Aorta (tissue), 5 donors: ENCODE measurements around the gene LMO4. TPM values are rescaled to one million over a fixed set of nuclear protein-coding genes. Genes with fewer than 3 reads are reported as not detected.

Experiments
- ATAC-seq: fragments of 200-7000 bp; cut with Tn5 transposase; one replicate; pipeline ENCODE4 v1.9.1; 2022; ENCODE audit warnings: moderate library complexity; ENCODE audit not compliant: low FRiP score
- DNase-seq, 2 donors: peaks; one replicate each; pipeline ENCODE4 v3.0.0-alpha.2; 2020
- H3K27ac ChIP-seq, 2 donors: one replicate each; pipeline ENCODE4 v1.5.1; 2013; ENCODE audit warnings: low read length in 2 of 2, mild to moderate bottlenecking in 2 of 2, moderate library complexity in 2 of 2, control low read depth in 1 of 2, inconsistent platforms in 1 of 2, low read depth in 1 of 2
- H3K27me3 ChIP-seq, 2 donors: one replicate each; pipeline ENCODE4 v1.6.1; 2013; ENCODE audit warnings: control low read depth in 1 of 2, low read length in 1 of 2, mild to moderate bottlenecking in 1 of 2, moderate library complexity in 1 of 2; ENCODE audit not compliant: insufficient read depth in 2 of 2, control insufficient read depth in 1 of 2
- H3K36me3 ChIP-seq, 2 donors: one replicate each; pipeline ENCODE4 v1.6.1; 2013; ENCODE audit warnings: control low read depth in 1 of 2, low read length in 1 of 2, mild to moderate bottlenecking in 1 of 2; ENCODE audit not compliant: insufficient read depth in 2 of 2, control insufficient read depth in 1 of 2
- H3K4me1 ChIP-seq, 2 donors: one replicate each; pipeline ENCODE4 v1.6.1; 2013; ENCODE audit warnings: low read length in 2 of 2, control low read depth in 1 of 2, mild to moderate bottlenecking in 1 of 2, moderate library complexity in 1 of 2; ENCODE audit not compliant: insufficient read depth in 2 of 2, control insufficient read depth in 1 of 2
- H3K4me3 ChIP-seq, 2 donors: one replicate each; pipeline ENCODE4 v1.5.1; 2013; ENCODE audit warnings: low read length in 2 of 2, control low read depth in 1 of 2, mild to moderate bottlenecking in 1 of 2
- H3K9me3 ChIP-seq: one replicate; pipeline ENCODE4 v1.6.1; 2013; ENCODE audit warnings: mild to moderate bottlenecking, low read length; ENCODE audit not compliant: control insufficient read depth
- WGBS, 2 donors: extraction: QIAGEN DNeasy Blood & Tissue Kit; methylation state at CpG; one replicate each; pipeline ENCODE4 v1.1.7; 2013; 5-methylcytosine and 5-hydroxymethylcytosine counted together
- intact Hi-C, 2 donors: fragments of 100-400 bp; cut with DNase I; formaldehyde crosslinking; loops; one replicate each; pipeline versions ENCODE4 v1.14.2 to v1.15.0; 2022
- polyA plus RNA-seq, 2 donors: library from polyadenylated mRNA; stranded (reverse); fragments of 200-250 nt; gene quantifications; one replicate each; pipeline ENCODE4 v1.2.3, GENCODE V29; 2013
- total RNA-seq, 2 donors: library from RNA; stranded (reverse); fragmentation: NEBNext Ultra II Directional; extraction: Animal tissue kit (Norgen Biotek cat#: 25700); gene quantifications; one replicate each; pipeline ENCODE4 v1.2.1, GENCODE V29; 2021
- donor health status: healthy with polysubstance abuse.
- donor health status: Bipolar disorder and iron deficiency.
- donor health status: DM: no; HTN: no; CAD: no.
- donor health status: DM: no; HTN: no; CAD: no.
- donor health status: DM: yes; HTN: yes; CAD: no.

LMO4 gene
- total and polyA plus RNA-seq, 4 donors, result 42.5 to 51.8 (median 48.1) TPM

- Histone ChIP-seq H3K4me3 (no peak overlapping the region), H3K27ac (no peak overlapping the region), H3K36me3 (peaks cover 0 to 2% of the 10 kb centered on the region in 2 donors), H3K27me3 (no peaks in the 10 kb centered on the region), H3K4me1 (peaks cover 0 to 16% of the 10 kb centered on the region in 2 donors), H3K9me3 (no peaks in the 10 kb centered on the region)
- WGBS, 2 donors, result 16 to 25% methylated on average over 3 of the region's 3 CpGs
- intact Hi-C loops, result loop anchor here (10.0 kb wide), 3 partner anchors 156 to 1546 kb away; no protein-coding TSS in a partner anchor
- ATAC-seq, result no peak
- no peak for DNase-seq
These were observed 9.9 kb downstream of the LMO4 start for GRCh38 chr1:87338566-87338965.

- 74 to 83% methylated on average over 3 of the region's 3 CpGs for WGBS, 2 donors
- Histone ChIP-seq H3K9me3 (no peaks in the 10 kb centered on the region), H3K4me1 (no peaks in the 10 kb centered on the region), H3K27me3 (no peaks in the 10 kb centered on the region), H3K4me3 (no peak overlapping the region), H3K27ac (no peak overlapping the region), H3K36me3 (peaks cover 0 to 3% of the 10 kb centered on the region in 2 donors)
- DNase-seq (no peak), ATAC-seq (no peak)
- intact Hi-C loops, result no loop called here
These were observed 15.6 kb downstream of the LMO4 start for GRCh38 chr1:87344231-87344630.

DNA sequence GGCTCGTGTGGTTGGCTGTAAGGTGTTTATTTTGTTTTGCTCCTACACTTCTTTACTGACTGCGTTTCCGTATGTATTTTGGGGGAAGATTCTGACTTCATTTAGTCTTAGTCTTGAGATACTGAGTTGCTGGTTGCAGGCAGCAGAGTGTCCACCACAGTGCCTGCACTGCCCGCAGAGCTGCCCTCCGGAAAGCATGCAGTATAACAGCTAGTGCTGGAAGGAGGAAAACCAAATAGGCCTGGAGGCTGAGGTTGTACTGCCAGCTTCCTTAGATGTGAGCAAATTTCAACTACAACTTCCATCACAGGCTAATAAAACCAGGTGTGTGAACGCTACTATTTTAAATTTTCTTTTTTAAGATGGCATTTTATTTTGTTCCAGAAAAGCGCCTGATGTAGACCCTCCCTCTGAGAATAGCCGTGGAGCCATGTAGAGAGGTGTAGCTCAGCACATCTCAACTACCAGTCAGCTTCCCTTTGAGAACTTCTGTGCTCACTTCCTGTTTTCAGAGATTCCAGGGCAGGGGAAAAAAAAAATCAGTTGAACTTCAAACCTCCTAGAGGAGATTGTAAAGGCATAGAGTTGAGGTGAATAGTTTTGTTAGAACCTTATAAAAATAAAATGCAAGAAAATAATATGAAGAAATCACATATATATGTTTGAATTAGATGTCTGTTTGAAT, 17.6 kb downstream of the LMO4 start:
- Histone ChIP-seq H3K27ac (no peak overlapping the region), H3K27me3 (no peaks in the 10 kb centered on the region), H3K4me3 (no peak overlapping the region), H3K9me3 (no peaks in the 10 kb centered on the region), H3K4me1 (no peaks in the 10 kb centered on the region), H3K36me3 (peaks cover 0 to 2% of the 10 kb centered on the region in 2 donors)
- ATAC-seq (no peak), DNase-seq (no peak)
- intact Hi-C loops, result no loop called here
- 62 to 68% methylated on average over 8 of the region's 8 CpGs for WGBS, 2 donors

- Histone ChIP-seq H3K9me3 (no peaks in the 10 kb centered on the region), H3K27ac (no peak overlapping the region), H3K36me3 (peaks cover 0 to 2% of the 10 kb centered on the region in 2 donors), H3K27me3 (no peaks in the 10 kb centered on the region), H3K4me3 (no peak overlapping the region), H3K4me1 (no peaks in the 10 kb centered on the region)
- intact Hi-C loops, result no loop called here
- 47 to 50% methylated on average over 7 of the region's 7 CpGs for WGBS, 2 donors
- ATAC-seq, result no peak
- DNase-seq, result no peak
These were observed 19.8 kb downstream of the LMO4 start for GRCh38 chr1:87348341-87349019.

- ATAC-seq, result no peak
- WGBS, 2 donors, result 76 to 81% methylated on average over 2 of the region's 2 CpGs
These were observed 20.4 kb downstream of the LMO4 start for GRCh38 chr1:87349036-87349435.

GRCh38 chr1:87355894-87356293, 27.2 kb downstream of the LMO4 start:
- WGBS, 2 donors, result 71 to 80% methylated on average over 3 of the region's 3 CpGs
- Histone ChIP-seq H3K4me1 (no peaks in the 10 kb centered on the region), H3K27ac (no peak overlapping the region), H3K27me3 (no peaks in the 10 kb centered on the region), H3K36me3 (no peaks in the 10 kb centered on the region), H3K4me3 (no peak overlapping the region), H3K9me3 (no peaks in the 10 kb centered on the region)
- no peak for DNase-seq
- no peak for ATAC-seq
- intact Hi-C loops, result no loop called here

More at GRCh38 chr1:87349036-87349435, 20.4 kb downstream of the LMO4 start:
- intact Hi-C loops, result no loop called here
- Histone ChIP-seq H3K4me3 (no peak overlapping the region), H3K27me3 (no peaks in the 10 kb centered on the region), H3K4me1 (no peaks in the 10 kb centered on the region), H3K36me3 (no peaks in the 10 kb centered on the region), H3K9me3 (no peaks in the 10 kb centered on the region), H3K27ac (no peak overlapping the region)
- no peak for DNase-seq

DNA sequence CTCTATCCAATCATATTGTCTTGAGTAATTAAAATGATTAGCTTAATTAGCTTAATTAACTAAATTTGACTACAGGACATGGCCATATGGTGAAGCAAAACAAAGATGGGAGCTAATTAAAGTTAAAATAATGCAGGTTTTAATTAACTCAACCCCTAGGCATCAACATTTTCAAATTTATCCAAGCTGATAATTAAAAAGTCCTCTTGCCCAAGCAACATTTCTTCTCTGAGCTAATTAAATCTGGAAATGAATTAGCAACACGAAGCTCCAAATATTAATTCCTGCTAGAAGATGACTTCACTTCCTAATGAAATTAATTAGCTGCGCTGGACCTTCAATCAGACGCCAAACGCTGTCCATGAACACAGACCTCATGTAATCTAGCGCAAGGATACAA, 27.9 kb downstream of the LMO4 start:
- Histone ChIP-seq H3K4me1 (no peaks in the 10 kb centered on the region), H3K27me3 (no peaks in the 10 kb centered on the region), H3K36me3 (no peaks in the 10 kb centered on the region), H3K27ac (no peak overlapping the region), H3K9me3 (no peaks in the 10 kb centered on the region), H3K4me3 (no peak overlapping the region)
- intact Hi-C loops, result no loop called here
- DNase-seq (no peak), ATAC-seq (no peak)
- 96 to 97% methylated on average over 5 of the region's 5 CpGs for WGBS, 2 donors

- ATAC-seq, result no peak
- Histone ChIP-seq H3K4me3 (no peak overlapping the region), H3K27ac (no peak overlapping the region), H3K9me3 (no peaks in the 10 kb centered on the region), H3K4me1 (no peaks in the 10 kb centered on the region), H3K27me3 (no peaks in the 10 kb centered on the region), H3K36me3 (no peaks in the 10 kb centered on the region)
- DNase-seq, result no peak
- intact Hi-C loops, result no loop called here
- 93 to 97% methylated on average over 1 of the region's 1 CpG for WGBS, 2 donors
These were observed 29.5 kb downstream of the LMO4 start for GRCh38 chr1:87358219-87358618.

DNA sequence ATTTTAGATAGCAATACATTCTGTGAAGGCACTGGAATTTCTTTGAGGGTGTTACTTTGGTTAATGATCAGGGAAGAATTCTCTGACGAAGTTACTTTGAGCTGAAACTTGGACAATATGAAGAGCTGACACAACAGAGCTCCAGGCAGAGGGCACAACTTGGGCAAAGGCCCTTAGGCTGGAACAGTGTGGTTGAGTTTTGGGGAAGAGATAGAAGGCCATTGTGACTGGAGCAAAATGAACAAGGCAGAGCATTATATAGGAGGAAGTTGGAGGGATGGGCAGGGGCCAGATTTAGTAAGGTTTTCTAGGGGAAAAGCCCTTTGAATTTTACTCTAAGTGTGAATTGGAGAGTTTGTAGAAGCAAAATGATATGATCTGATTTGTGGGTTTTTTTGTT, 30.9 kb downstream of the LMO4 start:
- no peak for DNase-seq
- no peaks in the 10 kb centered on the region for H3K9me3 ChIP-seq
- no peak overlapping the region for H3K27ac ChIP-seq
- intact Hi-C loops, result no loop called here
- no peaks in the 10 kb centered on the region for H3K4me1 ChIP-seq
- H3K4me3 ChIP-seq, result no peak overlapping the region
- WGBS, 2 donors, result 92 to 97% methylated on average over 1 of the region's 1 CpG
- no peak for ATAC-seq
- no peaks in the 10 kb centered on the region for H3K27me3 ChIP-seq
- H3K36me3 ChIP-seq, result no peaks in the 10 kb centered on the region
